Osteocyte (in vitro differentiated cells): ENCODE data around the gene CDH4. TPM values are rescaled to one million over a fixed set of nuclear protein-coding genes. Genes with fewer than 3 reads are reported as not detected.

Source experiments
- DNase-seq: peaks from one replicate; pipeline ENCODE4 v3.0.0; 2021; ENCODE audit warnings: mixed read lengths; ENCODE audit not compliant: unreplicated experiment; ENCODE audit errors: extremely low spot score
- H3K27ac Mint-ChIP-seq: one replicate; pipeline ENCODE4 v1.8.0; 2021; ENCODE audit warnings: mild to moderate bottlenecking, mixed read lengths; ENCODE audit not compliant: unreplicated experiment
- H3K27me3 Mint-ChIP-seq: one replicate; pipeline ENCODE4 v1.8.0; 2021; ENCODE audit warnings: mixed read lengths; ENCODE audit not compliant: unreplicated experiment
- H3K36me3 Mint-ChIP-seq: one replicate; pipeline ENCODE4 v1.8.0; 2021; ENCODE audit warnings: mixed read lengths; ENCODE audit not compliant: unreplicated experiment
- H3K4me1 Mint-ChIP-seq: one replicate; pipeline ENCODE4 v1.8.0; 2021; ENCODE audit warnings: mixed read lengths; ENCODE audit not compliant: unreplicated experiment
- H3K4me3 Mint-ChIP-seq: one replicate; pipeline ENCODE4 v1.8.0; 2021; ENCODE audit warnings: mild to moderate bottlenecking, moderate library complexity, mixed read lengths; ENCODE audit not compliant: unreplicated experiment
- H3K9me3 Mint-ChIP-seq: one replicate; pipeline ENCODE4 v1.8.0; 2021; ENCODE audit warnings: mixed read lengths; ENCODE audit not compliant: unreplicated experiment
- CTCF ChIP-seq: fragments of 200-600 bp; sonication (generic); IDR thresholded peaks from 2 replicates; pipeline ENCODE4 v1.5.0; 2021; ENCODE audit warnings: antibody characterized with exemption, mild to moderate bottlenecking, moderate library complexity
- total RNA-seq: library from RNA; stranded (reverse); gene quantifications from 2 replicates; pipeline ENCODE4 v1.2.1, GENCODE V29; 2021

CDH4 gene
- total RNA-seq, 1 donor from 2014 or later, result 1.3 TPM

GRCh38 chr20:61447952-61448351 is 195.9 kb downstream of the CDH4 start:
- no peak for DNase-seq
- Mint-ChIP-seq H3K27ac (no peak overlapping the region), H3K36me3 (no peaks in the 10 kb centered on the region), H3K27me3 (peaks cover 2% of the 10 kb centered on the region), H3K4me1 (no peaks in the 10 kb centered on the region), H3K9me3 (no peaks in the 10 kb centered on the region), H3K4me3 (no peak overlapping the region)
- TF ChIP-seq CTCF, result no peak

- H3K4me1 Mint-ChIP-seq, result no peaks in the 10 kb centered on the region
- DNase-seq, result no peak
- no peak overlapping the region for H3K27ac Mint-ChIP-seq
- TF ChIP-seq CTCF, result no peak
- no peak overlapping the region for H3K4me3 Mint-ChIP-seq
- H3K36me3 Mint-ChIP-seq, result no peaks in the 10 kb centered on the region
- H3K9me3 Mint-ChIP-seq, result no peaks in the 10 kb centered on the region
- peaks cover 2% of the 10 kb centered on the region for H3K27me3 Mint-ChIP-seq
Measured at GRCh38 chr20:61448386-61448785, 196.3 kb downstream of the CDH4 start.

GRCh38 chr20:61449057-61449609 is 197.1 kb downstream of the CDH4 start:
- no peaks in the 10 kb centered on the region for H3K4me1 Mint-ChIP-seq
- no peaks in the 10 kb centered on the region for H3K36me3 Mint-ChIP-seq
- no peak overlapping the region for H3K27ac Mint-ChIP-seq
- no peaks in the 10 kb centered on the region for H3K9me3 Mint-ChIP-seq
- no peak for TF ChIP-seq CTCF
- DNase-seq, result peak; percentile 79
- no peak overlapping the region for H3K4me3 Mint-ChIP-seq
- peaks cover 2% of the 10 kb centered on the region for H3K27me3 Mint-ChIP-seq

- H3K27ac Mint-ChIP-seq, result no peak overlapping the region
- peak; percentile 40 for DNase-seq
- H3K4me3 Mint-ChIP-seq, result no peak overlapping the region
- no peaks in the 10 kb centered on the region for H3K9me3 Mint-ChIP-seq
- H3K27me3 Mint-ChIP-seq, result peaks cover 2% of the 10 kb centered on the region
- H3K4me1 Mint-ChIP-seq, result no peaks in the 10 kb centered on the region
- no peaks in the 10 kb centered on the region for H3K36me3 Mint-ChIP-seq
- no peak for TF ChIP-seq CTCF
Measured at GRCh38 chr20:61449916-61450315, 197.9 kb downstream of the CDH4 start.

- H3K4me3 Mint-ChIP-seq, result no peak overlapping the region
- no peaks in the 10 kb centered on the region for H3K4me1 Mint-ChIP-seq
- H3K27ac Mint-ChIP-seq, result no peak overlapping the region
- TF ChIP-seq CTCF, result no peak
- peak; percentile 17 for DNase-seq
- H3K36me3 Mint-ChIP-seq, result no peaks in the 10 kb centered on the region
- peaks cover 2% of the 10 kb centered on the region for H3K27me3 Mint-ChIP-seq
- H3K9me3 Mint-ChIP-seq, result no peaks in the 10 kb centered on the region
Measured at GRCh38 chr20:61450549-61450948, 198.5 kb downstream of the CDH4 start.
